Stimulated activated CD4-positive, alpha-beta T cell treated with anti-CD3 and anti-CD28 coated beads, Interleukin-4, amount 100 ng/mL, for 24 hours (primary cell): Measurements from ENCODE around the gene CLSTN2.

ENCODE experiments used
- DNase-seq: peaks from one replicate; pipeline ENCODE4 v3.0.0-alpha.2; 2020

CLSTN2 gene

DNA sequence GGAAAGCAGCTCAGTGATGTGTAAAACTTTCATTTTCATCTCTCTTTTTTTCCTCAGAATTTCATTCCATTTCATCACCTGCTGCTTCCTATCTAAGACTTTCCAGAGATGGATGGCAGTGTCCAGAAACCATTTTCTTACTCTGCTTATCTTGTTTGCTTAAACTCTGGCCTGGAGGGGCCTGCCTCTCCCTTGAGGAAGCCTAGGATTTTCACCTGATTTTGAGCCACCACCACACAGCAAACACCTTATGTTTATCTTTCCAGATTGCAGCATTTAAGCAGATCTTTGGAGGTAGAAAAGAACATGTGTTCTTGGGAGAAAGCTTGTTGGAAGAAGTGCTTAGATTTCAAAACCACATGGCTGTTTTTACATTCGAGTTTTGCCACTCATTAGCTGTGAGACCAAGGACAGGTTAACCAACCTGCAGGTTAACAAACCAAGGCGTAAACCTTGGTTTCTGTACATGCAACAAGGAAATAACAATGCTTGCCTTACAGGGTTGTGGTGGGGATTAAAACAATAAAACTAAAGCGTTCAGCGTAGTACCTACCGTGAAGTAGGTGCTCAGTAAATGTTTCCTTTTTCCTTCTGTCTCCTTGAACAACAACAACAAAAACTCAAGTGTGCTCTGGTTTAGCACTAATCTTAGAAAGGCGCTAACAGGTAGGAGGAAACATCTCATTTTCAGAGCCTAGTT is 120.3 kb downstream of the CLSTN2 start:
- DNase-seq = no peak

DNA sequence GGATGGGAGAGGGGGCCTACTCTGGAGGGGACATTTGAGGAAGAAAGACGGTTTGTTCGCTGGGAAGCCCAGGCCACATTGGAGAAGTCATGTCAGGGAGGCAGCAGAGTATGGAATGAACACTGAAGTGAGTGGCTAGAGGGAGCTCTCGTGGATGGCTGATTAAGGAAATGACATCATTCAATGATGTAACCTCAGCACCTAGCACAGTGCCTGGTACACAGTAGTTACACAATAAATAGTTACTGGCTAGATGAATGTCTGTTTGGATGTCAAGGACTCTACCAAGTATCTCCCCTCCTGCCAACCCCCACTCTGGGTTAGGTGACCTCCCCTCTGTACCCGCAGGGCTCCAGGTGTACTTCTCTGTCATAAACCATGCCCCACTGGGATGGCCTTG is 121.1 kb downstream of the CLSTN2 start:
- no peak for DNase-seq

DNA sequence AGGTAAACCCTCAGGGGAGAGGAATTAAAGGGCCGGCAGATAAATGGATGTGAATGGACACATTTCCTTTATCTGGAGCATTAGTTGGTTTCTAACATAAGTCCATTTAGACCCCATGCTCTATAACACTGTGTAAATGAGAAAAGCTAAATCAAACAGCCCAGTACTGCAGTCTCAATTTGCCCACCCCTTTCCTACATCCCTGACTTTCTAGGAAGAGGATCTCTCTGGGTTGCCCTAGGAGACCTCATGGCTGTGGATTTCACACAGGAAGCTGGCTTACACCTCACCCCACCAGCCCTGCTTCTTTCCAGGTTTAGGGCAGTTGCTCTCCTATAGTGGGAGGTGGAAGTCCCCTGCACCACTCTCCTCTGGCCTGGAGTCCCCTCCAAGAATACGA is 126.2 kb downstream of the CLSTN2 start:
- no peak for DNase-seq

DNA sequence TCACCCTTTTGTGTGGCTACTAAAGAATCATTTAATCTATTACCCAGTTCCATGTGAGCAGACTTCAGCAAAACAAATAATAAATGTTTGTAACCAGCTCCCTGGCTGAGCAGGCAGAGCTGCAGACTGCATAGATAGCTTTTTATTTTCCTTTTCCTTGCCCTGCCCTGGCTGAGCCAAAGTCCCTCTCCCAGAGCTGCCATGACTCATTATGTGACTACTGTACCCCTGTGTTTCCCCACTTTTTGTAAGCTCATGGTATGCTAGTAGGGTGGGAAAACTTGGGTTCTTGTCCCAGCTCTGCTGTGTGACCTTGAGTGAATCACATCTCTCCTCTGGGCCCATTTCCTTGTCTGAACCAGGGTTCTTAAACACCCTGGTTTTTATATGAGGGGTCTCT is 127.5 kb downstream of the CLSTN2 start:
- DNase-seq = no peak

DNA sequence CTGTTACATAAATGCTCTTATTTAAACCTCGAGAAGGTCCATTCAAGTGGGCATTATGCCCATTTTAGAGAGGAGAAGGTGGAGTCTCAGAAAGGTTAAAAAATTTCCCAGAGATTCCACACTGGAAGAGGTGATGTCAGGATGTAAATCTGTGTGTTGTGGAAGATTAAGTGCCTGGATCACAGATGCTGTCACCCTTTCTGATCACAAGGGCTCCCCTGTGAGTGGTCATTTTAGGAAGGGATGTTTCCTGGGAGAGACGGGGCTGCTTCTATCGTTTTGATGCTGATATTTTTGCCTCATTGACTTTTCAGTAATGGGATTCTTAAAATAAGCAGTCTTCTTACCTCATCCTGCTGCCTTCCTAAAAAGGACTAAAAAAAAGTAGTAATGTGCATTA is 132.5 kb downstream of the CLSTN2 start:
- no peak for DNase-seq

DNA sequence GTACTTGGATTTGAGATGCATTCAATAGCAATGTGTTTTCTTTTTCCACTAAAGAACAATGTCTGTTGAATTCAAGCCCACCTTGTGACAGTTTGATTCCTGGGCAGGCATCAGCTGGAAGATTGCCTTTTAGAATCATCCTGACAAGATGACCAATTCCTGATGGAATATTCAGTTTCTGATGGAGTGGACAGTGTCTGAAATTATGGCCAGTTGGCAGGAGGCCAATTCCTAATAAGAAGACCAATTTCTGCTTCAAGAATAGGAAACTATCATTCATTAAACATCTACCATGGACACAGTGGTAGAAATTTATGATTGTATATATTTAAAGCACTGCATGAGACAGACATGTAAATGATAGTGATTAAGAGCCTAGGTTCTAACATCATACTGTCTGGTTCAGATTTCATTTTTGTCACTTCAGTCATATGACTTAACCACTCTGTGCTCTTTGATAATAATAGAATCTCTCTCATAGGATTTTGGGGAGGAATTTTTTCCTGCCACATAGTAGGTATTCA is 133.6 kb downstream of the CLSTN2 start:
- DNase-seq = no peak

DNA sequence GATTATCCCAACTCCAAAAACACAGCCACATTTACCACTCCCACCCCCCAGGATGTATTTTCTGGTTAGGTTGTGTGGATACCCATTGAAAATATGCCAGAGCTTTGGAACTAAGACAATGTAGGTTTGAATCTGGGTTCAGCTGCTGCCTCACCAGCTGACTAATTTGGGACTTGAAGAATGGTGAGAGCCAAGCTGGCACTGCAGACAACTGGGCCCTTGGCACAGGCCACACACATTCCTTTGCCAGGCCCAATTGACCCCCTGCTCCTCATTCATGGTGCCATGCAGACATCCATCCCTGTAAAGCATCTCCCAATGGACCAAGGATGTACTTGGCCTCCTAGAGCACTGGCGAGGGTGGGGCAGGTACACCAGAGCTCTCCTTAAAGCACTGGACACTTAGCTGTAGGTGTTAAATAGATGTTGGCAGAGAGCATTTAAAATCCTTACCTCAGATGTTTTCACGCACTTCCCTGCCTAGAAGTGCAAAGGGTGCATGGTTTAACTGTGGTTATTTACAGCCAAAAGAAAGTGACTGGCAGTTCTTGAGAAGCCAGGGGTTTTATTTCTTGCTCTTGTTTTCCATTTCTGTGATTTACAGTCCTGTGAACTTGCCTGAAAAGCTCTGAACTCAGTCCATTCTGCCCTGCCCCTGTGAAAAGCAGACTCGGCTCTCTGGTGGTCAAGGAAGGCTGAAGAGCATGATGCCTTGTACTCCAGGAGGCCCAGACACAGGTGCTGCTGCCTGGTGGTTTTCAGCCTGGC is 138.5 kb downstream of the CLSTN2 start:
- no peak for DNase-seq

DNA sequence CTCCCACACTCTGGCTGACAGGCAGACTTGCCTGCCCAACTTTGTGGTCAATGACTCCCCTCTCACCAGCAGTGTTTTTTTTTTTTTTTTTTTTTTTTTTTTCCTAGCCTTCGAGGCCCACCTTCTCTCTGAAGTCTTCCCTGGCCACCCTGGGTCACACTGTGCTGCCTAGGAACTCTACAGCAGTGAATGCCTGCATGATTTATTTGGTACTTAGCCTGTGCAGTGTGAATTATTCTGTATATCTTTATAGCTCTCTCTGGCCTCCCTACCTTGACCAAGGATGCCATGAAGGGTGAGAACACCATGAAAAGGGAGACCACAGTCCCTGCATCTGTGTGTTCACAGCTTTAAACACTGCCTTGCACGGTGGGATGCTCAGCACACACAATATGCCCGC is 141.6 kb downstream of the CLSTN2 start:
- DNase-seq = no peak

DNA sequence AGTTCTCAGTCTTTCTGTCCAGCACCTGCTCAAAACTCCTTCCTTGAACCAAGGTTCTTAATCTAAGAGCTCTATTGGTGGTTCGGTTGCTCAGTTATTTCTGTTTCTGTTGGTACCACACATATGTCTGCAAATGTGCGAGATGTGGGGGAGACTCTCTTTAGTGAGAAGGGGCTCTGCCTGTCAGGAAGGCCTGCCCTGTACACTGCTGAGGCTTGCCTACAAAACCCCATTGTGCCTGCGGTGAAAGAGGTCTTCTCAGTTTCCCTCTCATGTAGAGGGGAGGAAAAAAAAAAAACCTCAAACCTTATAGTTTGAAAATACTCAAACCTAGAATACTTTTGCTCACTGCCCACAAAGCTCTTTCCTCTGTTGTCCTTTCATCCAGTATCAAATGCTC is 142.4 kb downstream of the CLSTN2 start:
- DNase-seq = no peak

DNA sequence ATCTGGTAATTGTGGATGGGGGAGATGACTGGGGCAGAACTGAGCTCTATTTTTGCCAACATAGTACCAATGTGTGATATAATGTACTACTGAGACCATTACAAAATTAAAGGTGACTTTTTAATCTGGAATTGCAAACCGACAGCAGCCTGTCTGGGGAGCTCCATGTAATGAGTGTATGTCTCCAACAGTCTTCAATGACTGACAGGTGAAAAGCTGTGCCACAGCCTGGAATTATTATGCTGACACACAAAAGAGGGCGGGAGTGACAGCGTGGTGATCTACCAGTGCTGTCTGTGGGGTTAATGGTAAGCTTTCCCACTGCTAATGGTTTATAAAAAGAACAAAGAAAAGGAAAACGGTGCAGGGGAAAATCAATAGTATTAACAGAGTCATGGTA is 143.4 kb downstream of the CLSTN2 start:
- DNase-seq = no peak

DNA sequence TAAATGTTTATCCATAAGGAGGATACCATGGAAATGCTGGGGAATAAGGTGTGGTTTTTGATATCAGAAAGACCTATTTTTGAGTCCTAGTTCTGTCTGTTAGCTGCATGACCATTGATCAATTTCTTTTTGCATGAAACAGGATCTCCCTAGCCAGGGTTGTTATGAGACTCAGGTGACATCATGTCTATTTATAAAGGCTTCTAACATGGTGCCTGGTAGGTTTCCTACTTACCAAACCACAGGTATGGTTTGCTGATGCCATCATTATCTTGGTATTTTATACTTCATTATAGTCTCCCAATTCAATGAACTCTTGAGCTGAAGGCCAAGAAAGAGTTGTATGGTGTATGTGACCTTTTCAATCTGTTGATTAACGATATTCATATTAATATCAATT is 144.0 kb downstream of the CLSTN2 start:
- no peak for DNase-seq

DNA sequence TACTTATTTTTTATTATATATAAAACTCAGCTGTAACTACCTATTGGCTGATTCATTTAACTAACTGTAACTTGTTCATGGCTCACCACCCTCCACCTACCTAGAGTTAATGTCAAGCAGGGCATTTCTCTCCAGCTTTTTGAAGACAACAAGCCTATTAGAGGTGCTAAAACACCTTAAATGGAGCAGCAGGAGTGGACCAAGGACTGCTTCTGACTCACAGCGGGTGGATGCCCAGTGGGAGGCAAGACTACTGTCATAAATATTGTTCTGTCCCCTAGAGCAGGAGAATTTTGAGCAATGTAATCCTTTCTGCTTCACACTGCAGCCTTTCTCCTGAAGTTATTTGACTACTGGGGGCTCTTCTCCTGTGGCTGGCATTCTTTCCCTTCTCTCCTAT is 146.9 kb downstream of the CLSTN2 start:
- DNase-seq = no peak

DNA sequence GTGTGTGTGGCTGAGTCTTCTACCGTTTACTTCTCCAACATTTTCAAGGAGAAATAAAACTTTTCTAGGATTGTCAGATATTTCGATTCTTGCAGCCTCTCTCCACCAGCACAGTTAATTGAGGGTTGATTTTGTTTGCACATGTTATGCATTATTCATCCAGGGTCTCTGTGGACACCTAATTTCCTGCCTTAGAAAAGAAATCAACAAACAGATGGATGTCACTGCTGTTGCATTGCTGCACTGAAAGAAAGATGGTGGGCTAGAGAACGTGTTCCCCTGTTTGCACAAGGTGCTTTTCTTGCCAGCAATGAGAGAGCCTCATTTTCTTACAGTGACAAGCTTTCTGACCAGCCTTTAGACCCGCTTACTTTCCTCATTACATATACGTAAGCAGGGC is 150.0 kb downstream of the CLSTN2 start:
- DNase-seq = no peak

DNA sequence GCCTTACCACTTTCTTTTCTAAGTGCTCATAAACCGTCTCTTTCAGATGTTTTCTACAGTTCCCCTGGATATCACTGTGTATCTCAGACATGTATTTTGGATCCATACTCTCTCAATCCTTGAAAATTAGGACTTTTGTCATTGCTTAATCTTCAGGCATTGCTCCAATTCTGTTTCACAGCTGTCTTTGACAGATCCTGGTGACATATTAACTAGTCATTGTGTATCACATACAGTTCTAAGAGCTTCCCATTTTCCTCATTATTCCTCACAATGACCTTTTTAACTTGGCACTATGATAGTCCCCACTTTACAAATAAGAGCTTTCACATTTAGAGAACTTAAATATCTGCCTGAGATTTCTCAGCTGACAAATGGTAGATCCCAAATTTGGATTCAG is 151.7 kb downstream of the CLSTN2 start:
- no peak for DNase-seq

DNA sequence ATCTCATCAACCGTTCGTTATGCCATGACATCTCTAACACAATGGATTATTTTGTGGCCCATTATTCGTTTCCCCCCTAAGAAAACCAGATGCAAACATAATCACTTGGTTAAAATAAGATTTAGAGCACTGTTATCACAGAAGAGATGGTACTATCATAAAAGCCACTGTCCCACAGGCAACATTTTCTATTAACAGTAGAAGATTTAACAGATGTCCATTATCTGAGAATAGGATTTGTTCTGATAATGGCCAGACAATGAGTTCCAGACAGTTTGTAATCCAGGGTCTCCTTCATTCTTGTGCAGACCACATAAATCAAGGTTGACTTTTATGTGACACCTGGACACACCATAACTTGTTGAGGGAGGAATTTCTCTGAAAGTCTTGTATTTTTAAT is 153.1 kb downstream of the CLSTN2 start:
- DNase-seq = no peak

DNA sequence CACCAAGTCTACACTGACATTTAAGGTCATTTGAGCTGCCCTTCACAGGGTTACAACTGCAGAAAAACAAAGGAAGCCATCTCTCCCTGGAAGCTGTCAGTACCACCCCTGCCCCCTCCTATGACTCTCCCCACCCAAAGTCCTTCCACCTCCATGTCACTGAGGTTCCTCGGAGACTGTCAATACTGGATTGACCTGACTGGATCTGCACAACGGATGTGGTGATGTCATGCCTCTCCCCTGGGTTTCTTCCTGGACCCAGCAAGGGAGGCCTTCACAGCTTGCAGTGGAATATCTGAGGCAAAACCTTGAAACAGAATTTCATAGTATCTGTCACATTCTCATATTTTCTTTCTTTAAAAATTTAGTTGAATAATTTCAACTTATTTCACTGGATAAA is 153.5 kb downstream of the CLSTN2 start:
- DNase-seq = no peak

DNA sequence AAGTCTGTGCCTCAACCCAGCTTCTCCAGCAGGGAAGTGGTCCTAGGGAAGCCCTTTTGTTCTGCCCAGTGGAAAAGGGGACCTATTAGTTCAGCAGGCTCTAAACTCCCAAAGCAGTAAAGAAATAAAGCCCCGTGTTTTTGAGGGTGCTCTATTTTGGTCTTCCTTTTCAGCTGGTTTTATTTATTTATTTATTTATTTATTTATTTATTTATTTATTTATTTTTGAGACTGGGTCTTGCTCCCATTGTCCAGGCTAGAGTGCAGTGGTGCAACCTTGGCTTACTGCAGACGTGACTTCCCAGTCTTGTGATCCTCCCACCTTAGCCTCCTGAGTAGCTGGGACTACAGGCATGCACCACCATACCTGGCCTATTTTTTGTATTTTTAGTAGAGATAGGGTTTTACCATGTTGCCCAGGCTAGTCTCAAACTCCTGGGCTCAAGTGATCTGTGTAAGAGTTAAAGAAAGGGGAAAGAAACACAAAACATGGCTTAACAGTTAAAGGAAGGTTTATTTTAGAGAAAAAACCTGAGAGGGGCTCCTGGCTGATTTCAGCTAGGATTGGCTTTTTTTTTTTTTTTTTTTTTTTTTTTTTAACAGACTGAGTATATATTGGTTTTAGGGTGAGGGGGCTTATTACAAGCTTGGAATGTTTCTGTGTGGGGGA is 154.6 kb downstream of the CLSTN2 start:
- DNase-seq = no peak

DNA sequence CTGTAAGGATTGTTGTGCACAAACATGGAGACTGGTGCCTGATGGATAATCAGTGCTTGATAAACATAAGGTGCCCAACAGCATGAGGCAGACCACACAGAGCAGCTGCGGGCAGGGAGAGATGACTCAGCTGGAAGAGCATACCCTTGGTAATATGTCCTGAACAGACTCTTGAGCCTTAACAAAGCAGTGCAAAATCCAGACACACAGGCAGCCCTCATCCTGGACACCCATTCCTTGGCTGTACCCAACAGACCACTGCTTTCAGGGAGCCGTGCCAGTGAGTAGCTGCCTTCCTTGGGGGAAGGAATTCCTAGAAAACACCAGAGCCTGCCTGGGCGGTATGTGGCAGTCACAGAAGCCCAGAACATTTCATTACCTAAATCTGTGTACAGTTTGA is 156.2 kb downstream of the CLSTN2 start:
- DNase-seq = no peak

DNA sequence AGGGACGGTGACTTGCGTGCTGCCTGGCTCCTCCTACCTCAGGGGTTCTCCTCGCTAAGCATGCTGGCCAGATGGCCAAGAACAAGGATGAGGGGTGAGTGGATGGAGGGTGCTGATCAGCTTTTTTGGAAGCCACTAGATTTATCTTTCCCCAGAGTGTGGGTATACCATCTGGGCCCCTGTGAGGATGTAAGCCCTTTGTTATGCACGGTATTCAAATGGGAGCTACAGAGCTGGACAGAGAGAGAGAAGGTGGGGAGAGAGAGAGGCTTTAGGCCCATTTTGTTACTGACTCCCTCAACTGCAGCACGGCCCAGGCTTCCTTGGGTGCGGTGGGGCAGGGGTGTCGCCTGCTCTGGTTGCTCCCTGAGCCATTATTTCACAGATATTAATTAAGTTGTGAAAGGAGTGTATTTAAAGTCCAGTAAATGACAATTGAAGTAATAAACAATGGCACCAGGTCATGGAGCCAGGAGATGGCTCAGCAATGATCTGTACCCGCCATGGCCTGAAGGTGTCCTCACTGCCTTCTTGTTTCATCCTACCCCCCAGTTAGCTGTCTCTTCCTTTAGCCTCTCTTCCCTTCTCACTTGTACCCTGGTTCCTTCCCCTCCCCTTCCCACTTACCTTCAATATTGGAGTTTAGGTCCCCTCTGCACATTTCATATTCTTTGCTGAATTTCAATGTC is 158.0 kb downstream of the CLSTN2 start:
- DNase-seq = no peak

DNA sequence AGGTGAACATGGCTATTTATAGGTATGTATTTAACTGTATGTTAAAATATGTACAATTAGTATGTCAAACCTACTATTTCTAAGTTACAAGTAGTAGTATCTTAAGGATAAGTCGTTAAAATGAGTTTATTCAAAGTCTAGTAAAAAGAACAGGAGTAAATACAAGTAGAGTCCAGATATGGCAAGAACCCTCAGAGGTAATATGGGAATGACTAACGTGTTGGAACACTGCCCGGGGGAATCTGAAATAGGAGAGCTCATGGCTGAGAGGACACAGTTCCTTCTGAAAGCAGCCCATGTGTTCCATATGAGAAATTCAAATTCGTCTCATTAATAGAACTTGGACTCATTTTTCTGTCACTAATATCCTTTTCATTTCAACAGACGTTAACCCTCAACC is 158.8 kb downstream of the CLSTN2 start:
- no peak for DNase-seq

DNA sequence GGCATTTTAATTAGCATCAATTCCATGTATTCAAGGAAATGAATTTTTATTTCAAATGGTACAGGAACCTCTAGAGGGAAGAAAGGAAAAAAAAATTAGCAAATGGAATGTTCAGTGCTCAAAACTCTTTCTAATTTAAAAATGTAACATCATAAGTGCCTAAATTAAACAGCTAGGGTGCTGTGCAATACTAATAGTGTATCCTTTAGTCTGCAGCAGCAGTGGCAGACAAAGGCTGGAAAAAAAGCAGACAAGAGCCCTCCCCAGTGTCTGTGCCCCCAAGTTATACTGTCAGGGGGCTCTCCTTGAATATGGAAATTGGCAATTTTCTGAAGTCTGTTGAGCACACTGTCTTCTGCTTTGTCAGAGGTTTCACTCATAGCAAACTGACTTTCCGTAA is 159.5 kb downstream of the CLSTN2 start:
- DNase-seq = no peak

DNA sequence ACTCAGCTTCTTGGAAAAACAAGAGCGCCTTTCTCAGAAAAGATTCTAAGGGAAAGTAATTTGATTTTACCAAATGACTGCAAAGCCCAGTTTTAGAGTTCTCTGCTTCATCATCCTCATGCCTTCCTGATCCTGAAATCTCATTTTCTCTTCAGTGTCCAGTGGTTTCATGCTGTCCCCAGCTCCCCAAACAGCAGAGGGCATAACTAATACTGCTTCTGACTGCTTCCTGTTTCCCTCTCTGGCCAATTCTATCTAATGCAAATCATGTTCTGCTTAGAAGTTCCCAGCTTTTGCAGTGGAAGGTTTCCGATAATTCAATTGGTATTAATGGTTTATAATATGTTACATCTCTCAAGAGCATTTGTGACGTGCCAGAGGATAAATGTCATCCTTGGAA is 161.1 kb downstream of the CLSTN2 start:
- no peak for DNase-seq

DNA sequence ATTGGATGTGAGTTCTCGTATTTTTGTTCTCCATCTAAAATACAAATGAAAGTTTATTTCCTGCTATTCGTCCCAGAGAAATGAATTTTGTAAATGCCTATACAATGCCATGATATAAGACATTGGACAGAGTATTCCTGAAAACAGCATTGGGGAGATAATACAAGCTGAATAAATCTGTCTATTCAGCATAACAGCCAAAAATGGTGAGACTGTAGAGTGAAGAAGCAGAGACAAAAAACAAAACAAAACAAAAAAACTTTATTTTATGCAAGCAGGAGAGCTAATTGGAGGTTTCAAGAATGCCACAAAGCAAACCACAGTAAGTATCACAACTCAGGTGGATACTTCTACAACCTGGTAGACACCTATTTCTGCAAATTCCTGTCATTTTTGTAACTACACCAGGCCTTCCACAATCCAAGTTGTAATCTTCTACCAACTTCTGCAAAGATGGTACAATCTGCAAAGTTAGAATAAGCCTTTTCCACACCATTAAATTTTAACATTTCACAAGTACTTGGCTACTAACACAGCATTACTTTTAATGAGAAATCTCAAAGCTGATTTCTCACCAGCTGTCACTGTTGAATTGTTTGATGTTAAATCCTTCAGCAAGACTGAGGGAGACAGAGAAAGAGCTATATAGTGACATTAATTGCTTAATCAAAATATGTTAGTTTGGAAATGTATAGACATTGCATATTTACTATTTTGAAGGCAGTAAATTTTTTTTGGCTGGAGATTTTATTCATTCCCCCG is 163.1 kb downstream of the CLSTN2 start:
- no peak for DNase-seq
